SK-N-SH (cell line): Measurements from ENCODE around the gene USP12. TPM values are rescaled to one million over a fixed set of nuclear protein-coding genes. Genes with fewer than 3 reads are reported as not detected.

Source experiments
- CTCF ChIA-PET: fragments of 300-600, 350-600 bp; formaldehyde crosslinking; extraction: SDS; loops from one replicate; lab custom pipeline; 2021; lab: Yijun Ruan, JAX
- POLR2A ChIA-PET: fragments of 350-600 bp; sonication (Branson Sonifier 250); formaldehyde crosslinking; extraction: SDS; loops from one replicate; lab custom pipeline; 2020; ENCODE audit warnings: antibody characterized with exemption, inconsistent platforms; lab: Yijun Ruan, JAX
- DNase-seq: peaks from one replicate; pipeline ENCODE4 v3.0.0; 2012
- H2AFZ ChIP-seq: fragments of 200-600 bp; sonication (generic); 2 replicates; pipeline ENCODE4 v1.8.1; 2016; ENCODE audit warnings: antibody characterized with exemption, mild to moderate bottlenecking, low read depth
- H3F3A ChIP-seq: fragments of 200-600 bp; sonication (generic); replicated peaks from 2 replicates; pipeline ENCODE3; 2016; ENCODE audit warnings: antibody characterized with exemption, mild to moderate bottlenecking; ENCODE audit not compliant: insufficient read depth
- H3K27ac ChIP-seq, 2 experiments: fragments of 200-500 bp in 1 of 2; fragments of 200-600 bp in 1 of 2; sonication (Bioruptor generic) in 1 of 2; sonication (generic), shearing (Covaris generic) in 1 of 2; 2 replicates each; pipeline versions ENCODE4 v1.5.1 to v1.6.1; 2014 to 2016; ENCODE audit warnings: low read depth in 2 of 2, inconsistent platforms in 1 of 2, low read length in 1 of 2, mild to moderate bottlenecking in 1 of 2, mixed read lengths in 1 of 2
- H3K27me3 ChIP-seq: fragments of 200-600 bp; sonication (generic), shearing (Covaris generic); 2 replicates; pipeline ENCODE4 v1.6.1; 2016; ENCODE audit warnings: mixed run types; ENCODE audit not compliant: insufficient read depth
- H3K36me3 ChIP-seq, 2 experiments: fragments of 200-500 bp in 1 of 2; fragments of 200-600 bp in 1 of 2; sonication (Bioruptor generic) in 1 of 2; sonication (generic) in 1 of 2; replicated peaks in 1 of 2; 2 replicates each; pipeline versions ENCODE3 to v1.5.1; 2014 to 2016; ENCODE audit warnings: low read length in 1 of 2, mild to moderate bottlenecking in 1 of 2; ENCODE audit not compliant: insufficient read depth in 2 of 2, control insufficient read depth in 1 of 2
- H3K4me1 ChIP-seq, 2 experiments: fragments of 200-500 bp in 1 of 2; fragments of 200-600 bp in 1 of 2; sonication (Bioruptor generic) in 1 of 2; sonication (generic), shearing (Covaris generic) in 1 of 2; 2 replicates each; pipeline versions ENCODE4 v1.5.1 to v1.6.1; 2014 to 2016; ENCODE audit warnings: low read depth in 1 of 2, low read length in 1 of 2, mixed run types in 1 of 2; ENCODE audit not compliant: insufficient read depth in 2 of 2, control insufficient read depth in 1 of 2
- H3K4me2 ChIP-seq: fragments of 200-600 bp; sonication (generic), shearing (Covaris generic); 2 replicates; pipeline ENCODE4 v1.6.1; 2017; ENCODE audit warnings: mixed run types
- H3K4me3 ChIP-seq, 2 experiments: fragments of 200-500 bp in 1 of 2; fragments of 200-600 bp in 1 of 2; sonication (Bioruptor generic) in 1 of 2; sonication (generic), shearing (Covaris generic) in 1 of 2; 2 replicates each; pipeline versions ENCODE4 v1.5.1 to v1.8.1; 2014 to 2016; ENCODE audit warnings: low read depth in 2 of 2, inconsistent platforms in 1 of 2, low read length in 1 of 2, mild to moderate bottlenecking in 1 of 2, mixed read lengths in 1 of 2, moderate library complexity in 1 of 2
- H3K79me2 ChIP-seq: fragments of 200-600 bp; sonication (generic); 2 replicates; pipeline ENCODE4 v1.8.1; 2017; ENCODE audit warnings: mild to moderate bottlenecking; ENCODE audit not compliant: insufficient read depth
- H3K9ac ChIP-seq: fragments of 200-600 bp; sonication (generic); 2 replicates; pipeline ENCODE4 v1.6.1; 2017; ENCODE audit warnings: mixed run types
- H3K9me2 ChIP-seq: fragments of 200-600 bp; sonication (generic); 2 replicates; pipeline ENCODE4 v1.6.1; 2017; ENCODE audit warnings: mixed run types
- H3K9me3 ChIP-seq: fragments of 200-600 bp; sonication (generic); 2 replicates; pipeline ENCODE4 v1.6.1; 2017; ENCODE audit warnings: mixed run types, mild to moderate bottlenecking, moderate library complexity
- H4K20me1 ChIP-seq: fragments of 200-600 bp; sonication (generic); 2 replicates; pipeline ENCODE4 v1.6.1; 2017; ENCODE audit warnings: mild to moderate bottlenecking, mixed run types; ENCODE audit not compliant: insufficient read depth
- ELF1 ChIP-seq: IDR thresholded peaks from 2 replicates; pipeline ENCODE4 v1.4.0; 2012
- FOSL2 ChIP-seq: IDR thresholded peaks from 2 replicates; pipeline ENCODE4 v1.4.0; 2012; ENCODE audit warnings: low read depth, mild to moderate bottlenecking, moderate library complexity, borderline replicate concordance
- FOXJ3 ChIP-seq: sonication (generic); formaldehyde crosslinking; IDR thresholded peaks from 2 replicates; pipeline ENCODE4 v1.5.1; 2020; ENCODE audit warnings: mild to moderate bottlenecking, missing genetic modification reagents
- MEF2A ChIP-seq: IDR thresholded peaks from 2 replicates; pipeline ENCODE4 v1.4.0; 2012; ENCODE audit warnings: low read depth, borderline replicate concordance
- MXI1 ChIP-seq: IDR thresholded peaks from 2 replicates; pipeline ENCODE4 v1.6.1; 2012; ENCODE audit warnings: mild to moderate bottlenecking, low read depth, low read length, improper control_type of control experiment
- NFIC ChIP-seq: IDR thresholded peaks from 2 replicates; pipeline ENCODE4 v1.4.0; 2012; ENCODE audit warnings: borderline replicate concordance
- POLR2AphosphoS5 ChIP-seq: IDR thresholded peaks from 2 replicates; pipeline ENCODE4 v1.6.1; 2012; ENCODE audit warnings: low read depth, low read length
- RCOR1 ChIP-seq: fragments of 150-350 bp; IDR thresholded peaks from 2 replicates; pipeline ENCODE4 v1.6.1; 2017; ENCODE audit warnings: antibody characterized with exemption, low read length
- RXRA ChIP-seq: IDR thresholded peaks from 2 replicates; pipeline ENCODE4 v1.4.0; 2012; ENCODE audit warnings: low read depth, mild to moderate bottlenecking, borderline replicate concordance
- SMC3 ChIP-seq: IDR thresholded peaks from 2 replicates; pipeline ENCODE4 v1.6.1; 2012; ENCODE audit warnings: low read depth, low read length, improper control_type of control experiment
- YY1 ChIP-seq: IDR thresholded peaks from 2 replicates; pipeline ENCODE4 v1.4.0; 2012; ENCODE audit warnings: low read depth, mild to moderate bottlenecking
- WGBS: methylation state at CpG from one replicate; pipeline ENCODE4 v1.1.6; 2017; ENCODE audit warnings: low lambda C conversion rate; 5-methylcytosine and 5-hydroxymethylcytosine counted together
- polyA plus RNA-seq, 3 experiments: library from polyadenylated mRNA; depleted of rRNA; stranded (reverse); fragments of >200 nt; gene quantifications; 2 replicates each; pipeline ENCODE4 v1.2.3, GENCODE V29; 2012
- TF ChIP-seq, protein P1 (sequence below): IDR thresholded peaks from 2 replicates; pipeline ENCODE4 v1.4.0; 2012; ENCODE audit warnings: low read depth, borderline replicate concordance
- TF ChIP-seq, protein P2 (sequence below): fragments of 200-600 bp; sonication (generic); IDR thresholded peaks from 2 replicates; pipeline ENCODE4 v1.6.1; 2017; ENCODE audit warnings: antibody characterized with exemption, mild to moderate bottlenecking, moderate library complexity
- TF ChIP-seq, protein P3 (sequence below): fragments of 150-350 bp; IDR thresholded peaks from 2 replicates; pipeline ENCODE4 v1.6.1; 2016; ENCODE audit warnings: mild to moderate bottlenecking, low read depth, low read length

Gene USP12
- polyA plus RNA-seq, 1 of the 3 experiments (the other 2 are of a cell fraction) = 5.0 TPM

DNA sequence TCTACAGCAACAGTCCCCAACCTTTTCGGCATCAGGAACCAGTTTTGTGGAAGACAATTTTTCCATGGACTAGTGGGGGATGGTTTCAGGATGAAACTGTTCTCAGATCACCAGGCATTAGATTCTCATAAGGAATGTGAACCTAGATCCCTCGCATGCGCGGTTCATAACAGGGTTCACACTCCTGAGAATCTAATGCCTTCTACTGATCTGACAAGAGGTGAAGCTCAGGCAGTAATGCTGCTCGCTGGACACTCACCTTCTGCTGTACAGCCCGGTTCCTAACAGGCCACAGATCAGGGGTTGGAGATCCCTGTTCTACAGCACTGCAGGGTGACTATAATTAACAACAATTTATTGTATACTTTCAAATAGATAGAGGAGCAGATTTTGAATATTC, 21.9 kb downstream of the USP12 start:
- 99% methylated on average over 6 of the region's 6 CpGs for WGBS
- CTCF ChIA-PET = no interaction called here
- H4K20me1 ChIP-seq = peaks cover 92% of the 10 kb centered on the region

DNA sequence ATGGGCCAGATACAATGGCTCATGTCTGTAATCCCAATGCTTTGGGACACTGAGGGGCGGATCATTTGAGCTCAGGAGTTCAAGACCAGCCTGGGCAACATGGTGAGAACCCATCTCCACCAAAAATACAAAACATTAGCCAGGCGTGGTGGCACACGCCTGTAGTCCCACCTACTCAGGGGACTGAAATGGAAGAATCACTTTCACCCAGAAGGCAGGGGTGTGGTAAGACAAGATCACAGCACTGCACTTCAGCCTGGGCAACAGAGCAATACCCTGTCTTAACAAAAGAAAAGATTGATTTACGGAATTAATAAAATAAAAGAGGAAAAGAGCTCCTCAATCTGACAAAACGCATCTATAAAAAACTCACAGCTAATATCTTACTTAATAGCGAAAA, 22.7 kb downstream of the USP12 start:
- no peak for DNase-seq
- H4K20me1 ChIP-seq = peaks cover 84% of the 10 kb centered on the region
- H3K36me3 ChIP-seq = peaks cover 0 to 5% of the 10 kb centered on the region in 2 experiments
- no peak overlapping the region for H2AFZ ChIP-seq
- no peaks in the 10 kb centered on the region for H3K9me3 ChIP-seq
- H3K79me2 ChIP-seq = peaks cover 99% of the 10 kb centered on the region
- 97% methylated on average over 6 of the region's 6 CpGs for WGBS
- no peak overlapping the region for H3K4me3 ChIP-seq
- ChIA-PET POLR2A (no interaction called here), CTCF (no interaction called here)
- TF ChIP-seq POLR2AphosphoS5 = no peak
- no peak for TF ChIP-seq RCOR1
- H3F3A ChIP-seq = peaks cover 4% of the 10 kb centered on the region
- no peak overlapping the region for H3K4me2 ChIP-seq
- H3K4me1 ChIP-seq = peaks cover 0 to 2% of the 10 kb centered on the region in 2 experiments; a peak in 1 of 4 replicates
- no peak overlapping the region for H3K27ac ChIP-seq
- H3K9me2 ChIP-seq = no peaks in the 10 kb centered on the region
- H3K27me3 ChIP-seq = no peaks in the 10 kb centered on the region
- H3K9ac ChIP-seq = no peak overlapping the region

More for the DNA sequence above, 21.9 kb downstream of the USP12 start:
- POLR2A ChIA-PET = no interaction called here
- Histone ChIP-seq H3K27ac (no peak overlapping the region), H2AFZ (no peak overlapping the region), H3K4me2 (no peak overlapping the region), H3K79me2 (peaks cover 99% of the 10 kb centered on the region)
- DNase-seq = no peak
- no peak for TF ChIP-seq FOXJ3
- TF ChIP-seq ELF1 = no peak
- no peak for TF ChIP-seq YY1
- no peak for TF ChIP-seq RXRA
- TF ChIP-seq FOSL2 = no peak
- TF ChIP-seq, protein P1, sequence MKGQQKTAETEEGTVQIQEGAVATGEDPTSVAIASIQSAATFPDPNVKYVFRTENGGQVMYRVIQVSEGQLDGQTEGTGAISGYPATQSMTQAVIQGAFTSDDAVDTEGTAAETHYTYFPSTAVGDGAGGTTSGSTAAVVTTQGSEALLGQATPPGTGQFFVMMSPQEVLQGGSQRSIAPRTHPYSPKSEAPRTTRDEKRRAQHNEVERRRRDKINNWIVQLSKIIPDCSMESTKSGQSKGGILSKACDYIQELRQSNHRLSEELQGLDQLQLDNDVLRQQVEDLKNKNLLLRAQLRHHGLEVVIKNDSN = no peak
- no peak for TF ChIP-seq MXI1
- TF ChIP-seq, all 33 proteins: peak for 0
- H3F3A ChIP-seq = peaks cover 10% of the 10 kb centered on the region
- H3K27me3 ChIP-seq = no peaks in the 10 kb centered on the region
- peaks cover 0 to 5% of the 10 kb centered on the region in 2 experiments for H3K36me3 ChIP-seq
- peaks cover 0 to 2% of the 10 kb centered on the region in 2 experiments; a peak in 1 of 4 replicates for H3K4me1 ChIP-seq
- no peak overlapping the region for H3K9ac ChIP-seq
- no peaks in the 10 kb centered on the region for H3K9me3 ChIP-seq
- no peaks in the 10 kb centered on the region for H3K9me2 ChIP-seq
- H3K4me3 ChIP-seq = no peak overlapping the region

DNA sequence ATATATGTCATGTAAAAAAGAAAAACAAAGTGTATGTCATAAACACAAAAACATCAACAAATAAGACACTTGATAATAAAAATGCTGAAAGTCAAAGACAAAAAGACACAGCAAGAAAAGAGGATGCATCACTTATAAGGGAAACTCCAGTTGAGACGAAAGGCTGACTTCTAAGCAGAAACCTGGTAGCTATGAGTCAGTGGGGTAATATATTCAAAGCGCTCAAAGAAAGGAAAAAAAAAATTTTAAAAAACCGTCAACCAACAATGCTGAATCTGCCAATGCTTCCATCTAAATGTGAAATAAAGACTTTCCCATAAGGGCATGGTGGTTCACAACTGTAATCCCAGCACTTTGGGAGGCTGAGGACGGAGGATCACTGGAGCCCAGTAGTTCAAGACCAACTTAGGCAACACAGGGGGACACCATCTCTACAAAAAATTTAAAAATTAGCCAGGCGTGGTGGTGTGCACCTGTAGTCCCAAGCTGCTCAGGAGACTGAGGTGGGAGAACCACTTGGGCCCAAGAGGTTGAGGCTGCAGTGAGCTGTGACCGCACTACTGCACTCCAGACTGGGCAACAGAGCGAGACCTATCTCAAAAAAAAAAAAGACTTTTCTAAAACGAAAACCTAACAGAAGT, 24.0 kb downstream of the USP12 start:
- Histone ChIP-seq H3K27me3 (no peaks in the 10 kb centered on the region), H4K20me1 (peaks cover 74% of the 10 kb centered on the region), H3K4me1 (peaks cover 0 to 2% of the 10 kb centered on the region in 2 experiments; a peak in 1 of 4 replicates), H2AFZ (no peak overlapping the region), H3F3A (no peaks in the 10 kb centered on the region), H3K9ac (no peak overlapping the region), H3K36me3 (peaks cover 0 to 5% of the 10 kb centered on the region in 2 experiments), H3K4me2 (no peak overlapping the region), H3K9me2 (no peaks in the 10 kb centered on the region), H3K27ac (no peak overlapping the region), H3K4me3 (no peak overlapping the region), H3K79me2 (peaks cover 99% of the 10 kb centered on the region), H3K9me3 (no peaks in the 10 kb centered on the region)
- CTCF ChIA-PET = no interaction called here
- 83% methylated on average over 8 of the region's 8 CpGs for WGBS
- TF ChIP-seq, protein P2, sequence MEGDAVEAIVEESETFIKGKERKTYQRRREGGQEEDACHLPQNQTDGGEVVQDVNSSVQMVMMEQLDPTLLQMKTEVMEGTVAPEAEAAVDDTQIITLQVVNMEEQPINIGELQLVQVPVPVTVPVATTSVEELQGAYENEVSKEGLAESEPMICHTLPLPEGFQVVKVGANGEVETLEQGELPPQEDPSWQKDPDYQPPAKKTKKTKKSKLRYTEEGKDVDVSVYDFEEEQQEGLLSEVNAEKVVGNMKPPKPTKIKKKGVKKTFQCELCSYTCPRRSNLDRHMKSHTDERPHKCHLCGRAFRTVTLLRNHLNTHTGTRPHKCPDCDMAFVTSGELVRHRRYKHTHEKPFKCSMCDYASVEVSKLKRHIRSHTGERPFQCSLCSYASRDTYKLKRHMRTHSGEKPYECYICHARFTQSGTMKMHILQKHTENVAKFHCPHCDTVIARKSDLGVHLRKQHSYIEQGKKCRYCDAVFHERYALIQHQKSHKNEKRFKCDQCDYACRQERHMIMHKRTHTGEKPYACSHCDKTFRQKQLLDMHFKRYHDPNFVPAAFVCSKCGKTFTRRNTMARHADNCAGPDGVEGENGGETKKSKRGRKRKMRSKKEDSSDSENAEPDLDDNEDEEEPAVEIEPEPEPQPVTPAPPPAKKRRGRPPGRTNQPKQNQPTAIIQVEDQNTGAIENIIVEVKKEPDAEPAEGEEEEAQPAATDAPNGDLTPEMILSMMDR = no peak
- TF ChIP-seq FOSL2 (no peak; the same call in 1 of the 2 replicates), NFIC (no peak), SMC3 (no peak), MEF2A (no peak), MXI1 (no peak), ELF1 (no peak)
- TF ChIP-seq, protein P3, sequence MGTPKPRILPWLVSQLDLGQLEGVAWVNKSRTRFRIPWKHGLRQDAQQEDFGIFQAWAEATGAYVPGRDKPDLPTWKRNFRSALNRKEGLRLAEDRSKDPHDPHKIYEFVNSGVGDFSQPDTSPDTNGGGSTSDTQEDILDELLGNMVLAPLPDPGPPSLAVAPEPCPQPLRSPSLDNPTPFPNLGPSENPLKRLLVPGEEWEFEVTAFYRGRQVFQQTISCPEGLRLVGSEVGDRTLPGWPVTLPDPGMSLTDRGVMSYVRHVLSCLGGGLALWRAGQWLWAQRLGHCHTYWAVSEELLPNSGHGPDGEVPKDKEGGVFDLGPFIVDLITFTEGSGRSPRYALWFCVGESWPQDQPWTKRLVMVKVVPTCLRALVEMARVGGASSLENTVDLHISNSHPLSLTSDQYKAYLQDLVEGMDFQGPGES = no peak
- DNase-seq = no peak
- POLR2A ChIA-PET = no interaction called here
